ENCODE results near the gene EFHB.
"Not testable (repeated sequence)": the region's sequence is repeated elsewhere in the genome, so short reads cannot be mapped to it uniquely, and the experiment has no call there.

Gene EFHB

GRCh38 chr3:19931180-19931692 lies 2.8 kb downstream of the EFHB start:
- no peak for DNase-seq

- no peak for DNase-seq
These were observed 13.5 kb downstream of the EFHB start for GRCh38 chr3:19920401-19921080.

DNA sequence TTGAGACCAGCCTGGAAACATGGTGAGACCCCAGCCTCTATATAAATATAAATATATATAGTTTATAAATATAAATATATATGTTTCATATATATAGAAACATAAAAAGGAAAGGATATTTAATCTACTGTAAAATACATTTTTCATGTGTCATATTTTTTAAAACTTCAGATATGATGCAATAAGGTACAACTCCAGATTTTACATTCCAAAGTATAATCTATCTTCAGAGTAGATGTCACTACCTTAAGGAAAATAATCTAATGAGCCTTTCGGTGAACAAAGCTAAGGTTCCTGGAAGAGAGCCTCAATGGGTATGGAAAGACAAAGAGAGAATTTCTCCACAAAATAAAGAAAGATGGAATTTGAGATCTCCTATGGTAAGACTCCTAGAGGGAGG lies 16.9 kb downstream of the EFHB start:
- no peak for DNase-seq

- no peak for DNase-seq
These were observed 22.6 kb downstream of the EFHB start for GRCh38 chr3:19911452-19911851.

DNA sequence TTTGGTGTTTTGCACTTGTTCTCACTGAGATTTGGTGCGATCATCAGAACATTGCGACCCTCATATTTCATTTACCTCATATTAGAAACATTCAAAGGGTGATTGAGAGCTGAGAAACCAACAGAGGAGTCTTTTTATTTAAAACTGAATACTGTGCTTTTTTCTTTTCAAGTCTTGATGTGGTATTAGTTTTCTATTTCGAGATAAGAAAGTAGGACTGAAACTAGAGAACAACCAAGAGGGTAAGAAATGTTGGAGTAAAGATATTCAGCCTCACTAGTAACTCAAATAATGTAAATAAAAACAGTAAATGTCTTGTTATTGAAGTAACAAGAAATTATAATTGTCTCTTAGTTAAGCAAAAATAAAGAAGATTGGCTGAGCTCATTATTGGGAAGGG lies 26.5 kb downstream of the EFHB start:
- no peak for DNase-seq

- DNase-seq, result no peak
These were observed 30.4 kb downstream of the EFHB start for GRCh38 chr3:19903649-19904048.

GRCh38 chr3:19901918-19902317 lies 32.1 kb downstream of the EFHB start:
- DNase-seq, result peak; percentile 3

- peak; percentile 15 for DNase-seq
These were observed 32.7 kb downstream of the EFHB start for GRCh38 chr3:19901337-19901736.

DNA sequence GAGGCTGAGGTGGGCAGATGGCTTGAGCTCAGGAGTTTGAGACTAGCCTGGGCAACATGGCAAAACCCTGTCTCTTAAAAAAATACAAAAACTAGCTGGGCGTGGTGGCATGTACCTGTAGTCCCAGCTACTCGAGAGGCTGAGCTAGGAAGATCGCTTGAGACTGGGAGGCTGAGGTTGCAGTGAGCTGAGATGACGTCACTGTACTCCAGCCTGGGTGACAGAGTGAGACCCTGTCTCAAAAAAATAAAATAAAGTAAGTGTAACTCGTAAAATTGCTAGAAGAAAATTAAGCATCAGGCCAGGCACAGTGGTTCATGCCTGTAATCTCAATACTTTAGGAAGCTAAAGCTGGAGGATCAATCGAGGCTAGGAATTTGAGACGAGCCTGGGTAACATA lies 34.2 kb downstream of the EFHB start:
- DNase-seq, result not testable (repeated sequence)

GRCh38 chr3:19899264-19899663 lies 34.8 kb downstream of the EFHB start:
- DNase-seq, result no peak

GRCh38 chr3:19898721-19899120 lies 35.3 kb downstream of the EFHB start:
- peak; percentile 31 for DNase-seq

DNA sequence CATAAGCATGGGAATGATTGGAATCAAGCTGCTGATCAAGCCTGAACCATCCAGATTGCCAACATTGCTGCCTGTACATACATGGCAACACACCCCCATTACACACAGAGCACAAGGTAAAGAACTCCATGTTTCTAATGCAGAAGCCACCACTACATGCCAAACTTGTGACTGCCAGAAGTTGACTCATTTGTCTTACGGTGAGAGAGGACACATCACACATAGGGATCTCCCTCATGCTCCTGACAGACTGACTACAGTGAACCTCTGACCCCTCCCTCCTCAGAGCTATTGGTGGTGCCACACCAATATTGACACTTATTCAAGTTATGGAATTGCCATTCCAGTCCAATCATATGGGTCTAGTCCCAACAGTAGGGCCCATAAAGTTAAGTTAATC lies 42.3 kb downstream of the EFHB start:
- DNase-seq, result peak; percentile 68

GRCh38 chr3:19888428-19889152 lies 45.4 kb downstream of the EFHB start:
- no peak for DNase-seq

GRCh38 chr3:19887122-19887521 lies 46.9 kb downstream of the EFHB start:
- not testable (repeated sequence) for DNase-seq

- no peak for DNase-seq
These were observed 47.6 kb downstream of the EFHB start for GRCh38 chr3:19886404-19886803.

- peak; percentile 48 for DNase-seq
These were observed 48.5 kb downstream of the EFHB start for GRCh38 chr3:19885468-19885867.

GRCh38 chr3:19881852-19882251 lies 52.2 kb downstream of the EFHB start:
- DNase-seq, result no peak

GRCh38 chr3:19881036-19881435 lies 53.0 kb downstream of the EFHB start:
- DNase-seq, result no peak

DNA sequence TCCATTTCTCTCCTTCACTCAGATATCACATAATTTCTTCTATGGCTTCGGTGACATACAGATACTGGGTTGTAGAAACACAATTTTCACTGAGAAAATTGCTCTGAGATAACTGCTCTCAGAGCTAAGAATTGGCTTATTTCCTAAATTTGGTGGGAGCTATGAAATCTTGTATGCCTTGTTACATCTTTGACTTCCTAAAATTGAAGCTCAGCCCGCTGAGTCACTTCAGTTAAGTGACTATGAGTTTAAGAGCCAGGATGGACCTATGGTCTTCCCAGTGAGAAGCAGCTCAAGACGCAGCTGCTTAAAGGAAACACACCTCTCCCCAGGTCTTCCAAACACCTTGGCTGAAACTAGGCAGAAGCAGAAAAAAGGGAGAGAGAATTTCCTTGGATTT lies 56.4 kb downstream of the EFHB start:
- no peak for DNase-seq

- peak; percentile 54 for DNase-seq
These were observed 67.2 kb downstream of the EFHB start for GRCh38 chr3:19866751-19867347.

DNA sequence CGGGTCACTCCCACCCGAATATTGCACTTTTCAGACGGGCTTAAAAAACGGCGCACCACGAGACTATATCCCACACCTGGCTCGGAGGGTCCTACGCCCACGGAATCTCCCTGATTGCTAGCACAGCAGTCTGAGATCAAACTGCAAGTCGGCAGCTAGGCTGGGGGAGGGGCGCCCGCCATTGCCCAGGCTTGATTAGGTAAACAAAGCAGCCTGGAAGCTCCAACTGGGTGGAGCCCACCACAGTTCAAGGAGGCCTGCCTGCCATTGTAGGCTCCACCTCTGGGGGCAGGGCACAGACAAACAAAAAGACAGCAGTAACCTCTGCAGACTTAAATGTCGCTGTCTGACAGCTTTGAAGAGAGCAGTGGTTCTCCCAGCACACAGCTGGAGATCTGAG lies 78.7 kb downstream of the EFHB start:
- DNase-seq, result not testable (repeated sequence)

GRCh38 chr3:19846609-19847008 lies 87.4 kb downstream of the EFHB start:
- not testable (repeated sequence) for DNase-seq

All from fibroblast of skin of right biceps (primary cell).